IMR-90 (cell line): Measurements from ENCODE around the gene CADM1. TPM values are rescaled to one million over a fixed set of nuclear protein-coding genes. Genes with fewer than 3 reads are reported as not detected.

ENCODE experiments used
- ATAC-seq: fragments of 200-7000 bp; cut with Tn5 transposase; 2 replicates; pipeline ENCODE4 v1.9.1; 2020; ENCODE audit warnings: low read depth, mild to moderate bottlenecking, moderate library complexity
- BruUV-seq: library from RNA; stranded (reverse); fragments of 400-500 nt; replicated peaks from 2 replicates; lab custom pipeline; 2021; lab: Mats Ljungman, UMichigan
- CTCF ChIA-PET: fragments of 300-600 bp; formaldehyde crosslinking; extraction: SDS; loops from one replicate; lab custom pipeline; 2021; ENCODE audit warnings: antibody characterized with exemption; lab: Yijun Ruan, JAX
- POLR2A ChIA-PET: fragments of 300-600 bp; sonication (Branson Sonifier 250); formaldehyde crosslinking; loops from one replicate; lab custom pipeline; 2022; ENCODE audit warnings: antibody characterized with exemption; ENCODE audit not compliant: unreplicated experiment; lab: Charles Lee
- DNase-seq: peaks from one replicate; pipeline ENCODE4 v3.0.0; 2013
- H2AFZ ChIP-seq: replicated peaks from 2 replicates; pipeline ENCODE3; 2013; ENCODE audit warnings: low read length, mild to moderate bottlenecking; ENCODE audit not compliant: poor library complexity
- H2AK5ac ChIP-seq: 2 replicates; pipeline ENCODE4 v1.6.1; 2013; ENCODE audit warnings: low read depth, low read length, inconsistent platforms
- H2AK9ac ChIP-seq: replicated peaks from 2 replicates; pipeline ENCODE3; 2013; ENCODE audit warnings: mild to moderate bottlenecking, low read depth, low read length, moderate library complexity; ENCODE audit not compliant: poor library complexity
- H2BK120ac ChIP-seq: 2 replicates; pipeline ENCODE4 v1.6.1; 2013; ENCODE audit warnings: low read depth, low read length, inconsistent platforms
- H2BK15ac ChIP-seq: 3 replicates; pipeline ENCODE4 v1.6.1; 2013; ENCODE audit warnings: low read depth, low read length, inconsistent platforms
- H2BK20ac ChIP-seq: 2 replicates; pipeline ENCODE4 v1.6.1; 2013; ENCODE audit warnings: low read depth, mild to moderate bottlenecking, inconsistent platforms, low read length, moderate library complexity
- H2BK5ac ChIP-seq: 2 replicates; pipeline ENCODE4 v1.6.1; 2013; ENCODE audit warnings: mild to moderate bottlenecking, low read depth, low read length, inconsistent platforms; ENCODE audit not compliant: poor library complexity, severe bottlenecking
- H3K14ac ChIP-seq: replicated peaks from 2 replicates; pipeline ENCODE4 v1.6.1; 2013; ENCODE audit warnings: low read depth, low read length, inconsistent platforms
- H3K18ac ChIP-seq: 2 replicates; pipeline ENCODE4 v1.6.1; 2013; ENCODE audit warnings: low read depth, low read length, control low read depth
- H3K23ac ChIP-seq: 2 replicates; pipeline ENCODE4 v1.6.1; 2013; ENCODE audit warnings: low read depth, low read length, inconsistent platforms
- H3K27ac ChIP-seq: 2 replicates; pipeline ENCODE4 v1.5.1; 2013; ENCODE audit warnings: mild to moderate bottlenecking, control low read depth, low read length; ENCODE audit not compliant: insufficient read depth
- H3K27me3 ChIP-seq: 2 replicates; pipeline ENCODE4 v1.6.1; 2013; ENCODE audit warnings: low read length; ENCODE audit not compliant: control insufficient read depth, insufficient read depth
- H3K36me3 ChIP-seq: 2 replicates; pipeline ENCODE4 v1.6.1; 2013; ENCODE audit warnings: low read length, mixed read lengths; ENCODE audit not compliant: control insufficient read depth, insufficient read depth
- H3K4ac ChIP-seq: 2 replicates; pipeline ENCODE4 v1.6.1; 2013; ENCODE audit warnings: low read depth, low read length, inconsistent platforms
- H3K4me1 ChIP-seq: 2 replicates; pipeline ENCODE4 v1.6.1; 2013; ENCODE audit warnings: low read length, mixed read lengths; ENCODE audit not compliant: control insufficient read depth, insufficient read depth
- H3K4me2 ChIP-seq: 2 replicates; pipeline ENCODE4 v1.6.1; 2013; ENCODE audit warnings: low read depth, mild to moderate bottlenecking, control low read depth, low read length, moderate library complexity
- H3K4me3 ChIP-seq: 2 replicates; pipeline ENCODE4 v1.5.1; 2013; ENCODE audit warnings: low read depth, mild to moderate bottlenecking, control low read depth, low read length, moderate library complexity; ENCODE audit not compliant: insufficient read depth
- H3K56ac ChIP-seq: 2 replicates; pipeline ENCODE4 v1.6.1; 2013; ENCODE audit warnings: low read length, inconsistent platforms; ENCODE audit not compliant: insufficient read depth; ENCODE audit errors: extremely low read depth
- H3K79me1 ChIP-seq, 2 experiments: 2 replicates each; pipeline ENCODE4 v1.6.1; 2013; ENCODE audit warnings: low read length in 2 of 2, inconsistent platforms in 1 of 2, low read depth in 1 of 2
- H3K9ac ChIP-seq: 2 replicates; pipeline ENCODE4 v1.6.1; 2013; ENCODE audit warnings: low read depth, low read length, control low read depth
- H3K9me1 ChIP-seq: 2 replicates; pipeline ENCODE4 v1.6.1; 2013; ENCODE audit warnings: low read length, inconsistent platforms; ENCODE audit not compliant: insufficient read depth
- H3K9me3 ChIP-seq: 2 replicates; pipeline ENCODE4 v1.6.1; 2013; ENCODE audit warnings: low read length; ENCODE audit not compliant: control insufficient read depth, insufficient read depth
- H4K20me1 ChIP-seq: 2 replicates; pipeline ENCODE4 v1.6.1; 2013; ENCODE audit warnings: low read length, inconsistent platforms; ENCODE audit not compliant: insufficient read depth
- H4K5ac ChIP-seq: 2 replicates; pipeline ENCODE4 v1.6.1; 2013; ENCODE audit warnings: mild to moderate bottlenecking, low read depth, low read length, control low read depth
- H4K8ac ChIP-seq, 2 experiments: 2 replicates each; pipeline ENCODE4 v1.6.1; 2013; ENCODE audit warnings: low read depth in 2 of 2, low read length in 2 of 2, control low read depth in 1 of 2, inconsistent platforms in 1 of 2
- H4K91ac ChIP-seq: 2 replicates; pipeline ENCODE4 v1.6.1; 2013; ENCODE audit warnings: low read depth, low read length, inconsistent platforms; ENCODE audit not compliant: insufficient read depth
- CEBPB ChIP-seq: IDR thresholded peaks from 2 replicates; pipeline ENCODE4 v1.6.1; 2012; ENCODE audit warnings: low read depth, low read length, improper control_type of control experiment
- CHD1 ChIP-seq: IDR thresholded peaks from 2 replicates; pipeline ENCODE4 v1.6.1; 2012; ENCODE audit warnings: low read depth, low read length, improper control_type of control experiment
- MAZ ChIP-seq: IDR thresholded peaks from 2 replicates; pipeline ENCODE4 v1.6.1; 2012; ENCODE audit warnings: low read depth, mild to moderate bottlenecking, low read length, improper control_type of control experiment, moderate library complexity, borderline replicate concordance
- POLR2A ChIP-seq: IDR thresholded peaks from 2 replicates; pipeline ENCODE4 v1.6.1; 2012; ENCODE audit warnings: mild to moderate bottlenecking, low read depth, low read length
- RAD21 ChIP-seq: IDR thresholded peaks from 2 replicates; pipeline ENCODE4 v1.6.1; 2012; ENCODE audit warnings: low read length, improper control_type of control experiment
- SMC3 ChIP-seq: fragments of 150-350 bp; IDR thresholded peaks from 2 replicates; pipeline ENCODE4 v1.6.1; 2016; ENCODE audit warnings: low read depth, mild to moderate bottlenecking, antibody characterized with exemption, low read length, moderate library complexity
- WGBS, 2 experiments: methylation state at CpG; one replicate each; pipeline versions ENCODE4 v1.1.5 to v1.1.7; 2013; ENCODE audit warnings: missing lambda C conversion rate in 2 of 2; ENCODE audit not compliant: insufficient read length in 1 of 2; ENCODE audit errors: extremely low coverage in 2 of 2; 5-methylcytosine and 5-hydroxymethylcytosine counted together
- dilution Hi-C: fragments of 300-500 bp; cut with HindIII; formaldehyde crosslinking; loops from one replicate; pipeline ENCODE4 v1.14.3; 2018; ENCODE audit warnings: low sequenced_read_pairs; ENCODE audit not compliant: unreplicated experiment
- in situ Hi-C: fragments of 300-500 bp; cut with MboI; formaldehyde crosslinking; loops from 3 replicates; pipeline ENCODE4 v1.14.3; 2019; ENCODE audit warnings: low sequenced_read_pairs, inconsistent platforms, mixed read lengths
- intact Hi-C: fragments of 100-400 bp; cut with micrococcal nuclease; formaldehyde crosslinking; loops from 2 replicates; pipeline ENCODE4 v1.10.0; 2022
- polyA plus RNA-seq, 3 experiments: library from polyadenylated mRNA; depleted of rRNA; stranded (reverse); fragments of >200 nt; gene quantifications; 2 replicates each; pipeline ENCODE4 v1.2.3, GENCODE V29; 2012; ENCODE audit warnings: low replicate concordance in 1 of 3
- total RNA-seq: library from RNA; depleted of rRNA; stranded (reverse); fragments of >200 nt; gene quantifications from 2 replicates; pipeline ENCODE4 v1.2.3, GENCODE V29; 2012
- TF ChIP-seq, protein P1 (sequence below): conservative IDR thresholded peaks from 2 replicates; pipeline ENCODE4 v1.5.1; 2012; ENCODE audit warnings: mild to moderate bottlenecking, low read depth, low read length, improper control_type of control experiment

The CADM1 gene
- total and polyA plus RNA-seq, 2 of the 4 experiments (the other 2 are of a cell fraction): 28.8 to 77.1 TPM

DNA sequence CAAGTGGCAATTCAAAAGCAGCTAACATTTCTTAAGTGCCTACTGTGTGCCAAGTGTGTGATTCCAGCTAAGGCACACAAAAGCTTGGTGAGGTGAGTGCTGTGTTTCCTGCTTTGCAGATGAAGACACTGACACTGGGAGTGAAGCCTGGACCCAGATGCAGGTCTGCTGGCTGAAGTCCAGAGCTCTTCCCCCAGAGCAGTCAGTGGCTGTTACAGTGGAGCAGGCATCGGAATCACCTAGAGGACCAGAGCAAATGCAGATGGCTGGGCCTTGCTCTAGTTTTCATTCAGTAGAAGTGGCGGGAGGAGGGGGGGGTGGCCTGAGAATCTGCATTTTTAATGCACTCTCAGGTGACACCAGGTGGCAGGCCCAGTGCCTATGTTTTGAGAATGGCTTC is 342.3 kb downstream of the CADM1 start:
- H3K27ac ChIP-seq: no peak overlapping the region
- no peaks in the 10 kb centered on the region for H3K4me1 ChIP-seq
- H2BK15ac ChIP-seq: no peak overlapping the region
- H4K8ac ChIP-seq: no peak overlapping the region
- no TSS peak for BruUV-seq
- intact Hi-C loops (loop anchor here (10.0 kb wide), 1 partner anchor 227 kb away; no protein-coding TSS in a partner anchor), in situ Hi-C loops (no loop called here), dilution Hi-C loops (no loop called here)
- no peak overlapping the region for H2AK5ac ChIP-seq
- H4K20me1 ChIP-seq: no peaks in the 10 kb centered on the region
- CTCF ChIA-PET: no interaction called here
- ATAC-seq (no peak), DNase-seq (no peak)
- no peak overlapping the region for H2BK20ac ChIP-seq
- H2AK9ac ChIP-seq: no peak overlapping the region
- H4K91ac ChIP-seq: no peak overlapping the region
- no peak overlapping the region for H3K4me2 ChIP-seq
- no peak overlapping the region for H3K56ac ChIP-seq
- no peak overlapping the region for H3K14ac ChIP-seq
- H3K36me3 ChIP-seq: no peaks in the 10 kb centered on the region
- H3K18ac ChIP-seq: no peak overlapping the region
- H3K27me3 ChIP-seq: peaks cover 25% of the 10 kb centered on the region
- H2BK5ac ChIP-seq: no peak overlapping the region
- TF ChIP-seq MAZ: no peak
- no peak for TF ChIP-seq RAD21
- no peak for TF ChIP-seq CHD1
- no peak for TF ChIP-seq CEBPB
- no peak for TF ChIP-seq SMC3
- TF ChIP-seq, protein P1, sequence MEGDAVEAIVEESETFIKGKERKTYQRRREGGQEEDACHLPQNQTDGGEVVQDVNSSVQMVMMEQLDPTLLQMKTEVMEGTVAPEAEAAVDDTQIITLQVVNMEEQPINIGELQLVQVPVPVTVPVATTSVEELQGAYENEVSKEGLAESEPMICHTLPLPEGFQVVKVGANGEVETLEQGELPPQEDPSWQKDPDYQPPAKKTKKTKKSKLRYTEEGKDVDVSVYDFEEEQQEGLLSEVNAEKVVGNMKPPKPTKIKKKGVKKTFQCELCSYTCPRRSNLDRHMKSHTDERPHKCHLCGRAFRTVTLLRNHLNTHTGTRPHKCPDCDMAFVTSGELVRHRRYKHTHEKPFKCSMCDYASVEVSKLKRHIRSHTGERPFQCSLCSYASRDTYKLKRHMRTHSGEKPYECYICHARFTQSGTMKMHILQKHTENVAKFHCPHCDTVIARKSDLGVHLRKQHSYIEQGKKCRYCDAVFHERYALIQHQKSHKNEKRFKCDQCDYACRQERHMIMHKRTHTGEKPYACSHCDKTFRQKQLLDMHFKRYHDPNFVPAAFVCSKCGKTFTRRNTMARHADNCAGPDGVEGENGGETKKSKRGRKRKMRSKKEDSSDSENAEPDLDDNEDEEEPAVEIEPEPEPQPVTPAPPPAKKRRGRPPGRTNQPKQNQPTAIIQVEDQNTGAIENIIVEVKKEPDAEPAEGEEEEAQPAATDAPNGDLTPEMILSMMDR: no peak
- no peak for TF ChIP-seq POLR2A
- H4K5ac ChIP-seq: no peak overlapping the region
- no CpG with 5 or more reads among the region's 2 CpGs for WGBS, 2 experiments
- H3K9me3 ChIP-seq: no peaks in the 10 kb centered on the region
- no peak overlapping the region for H3K23ac ChIP-seq
- H3K4me3 ChIP-seq: no peak overlapping the region
- no peak overlapping the region for H2BK120ac ChIP-seq
- no peak overlapping the region for H3K9ac ChIP-seq
- no peak overlapping the region for H3K4ac ChIP-seq
- H3K9me1 ChIP-seq: no peaks in the 10 kb centered on the region
- POLR2A ChIA-PET: no interaction called here
- H2AFZ ChIP-seq: no peak overlapping the region
- H3K79me1 ChIP-seq: no peaks in the 10 kb centered on the region
